Activated T-cell treated with anti-CD3 and anti-CD28 coated beads, Interleukin-2, amount 50 U/mL, for 1 hour (primary cell): ENCODE data around the gene ZNF584.
"Not testable (repeated sequence)": the region's sequence is repeated elsewhere in the genome, so short reads cannot be mapped to it uniquely, and the experiment has no call there.

ENCODE experiments used
- DNase-seq: peaks from one replicate; pipeline ENCODE4 v3.0.0-alpha.2; 2020

ZNF584 gene

DNA sequence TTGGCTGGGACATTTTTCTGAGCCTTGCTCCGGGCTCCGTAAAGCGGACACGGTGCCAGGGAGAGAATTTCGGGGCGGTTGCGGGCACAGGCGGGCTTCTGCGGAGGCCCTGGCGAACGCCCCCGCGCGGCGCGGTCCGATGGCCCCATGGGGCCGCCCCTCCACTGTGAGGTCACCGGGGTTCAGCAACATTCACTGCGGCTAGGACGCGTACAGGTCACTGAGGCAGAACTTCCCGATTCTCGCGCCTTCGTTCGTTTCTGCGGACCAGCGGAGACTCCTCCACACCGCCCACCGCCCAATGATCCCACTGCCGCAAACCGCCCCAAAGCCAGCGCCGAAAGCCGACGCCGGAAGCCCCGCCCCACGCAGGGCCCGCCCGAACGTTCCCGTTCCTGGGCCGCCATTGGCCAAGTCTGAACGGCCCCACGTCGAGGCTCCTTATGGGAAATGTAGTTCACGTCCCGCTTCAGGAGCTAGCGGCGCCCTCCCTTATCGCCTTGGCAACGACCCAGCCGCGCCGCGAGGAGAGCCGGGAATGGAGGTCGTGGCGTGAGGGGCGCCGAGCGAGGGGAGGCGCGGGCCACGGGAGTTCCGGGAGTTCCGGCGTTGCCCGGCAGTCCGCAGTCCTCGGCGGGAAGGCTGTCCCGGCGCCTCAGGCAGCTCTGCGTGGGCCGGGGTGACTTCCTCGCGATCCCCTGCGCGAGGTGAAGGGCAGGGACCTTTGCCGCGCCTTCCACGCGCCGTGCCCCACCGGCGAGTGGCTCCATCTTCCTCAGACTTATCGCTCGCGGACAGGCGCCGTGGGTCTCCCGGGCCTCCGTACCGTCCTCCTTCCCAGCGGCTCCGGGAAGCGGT is at the start of gene ZNF584:
ZNF584 (plus strand) TSS at position 498 of the 858 bp plus-strand sequence. CDS start 499 bp downstream, outside the sequence.
- DNase-seq: peak; percentile 94

DNA sequence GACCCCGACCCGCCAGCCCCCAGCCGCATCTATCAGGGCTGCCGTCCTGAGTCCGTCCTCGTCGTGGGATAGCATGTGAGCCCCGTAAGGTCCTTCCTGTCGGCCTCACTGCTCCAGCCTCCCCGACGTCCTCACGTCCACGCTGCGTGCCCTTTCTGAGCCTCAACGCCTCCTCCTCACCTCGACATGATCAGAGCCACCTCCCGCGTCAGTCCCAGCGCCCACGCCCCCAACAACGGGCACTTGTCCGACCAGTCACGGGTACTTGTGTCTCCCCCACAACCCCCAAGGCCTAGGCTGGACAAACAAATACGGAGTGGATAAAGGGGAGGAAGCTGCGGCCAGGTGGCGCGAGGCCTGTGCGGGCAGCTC is 46.6 kb upstream of the ZNF584 start:
- DNase-seq: no peak

DNA sequence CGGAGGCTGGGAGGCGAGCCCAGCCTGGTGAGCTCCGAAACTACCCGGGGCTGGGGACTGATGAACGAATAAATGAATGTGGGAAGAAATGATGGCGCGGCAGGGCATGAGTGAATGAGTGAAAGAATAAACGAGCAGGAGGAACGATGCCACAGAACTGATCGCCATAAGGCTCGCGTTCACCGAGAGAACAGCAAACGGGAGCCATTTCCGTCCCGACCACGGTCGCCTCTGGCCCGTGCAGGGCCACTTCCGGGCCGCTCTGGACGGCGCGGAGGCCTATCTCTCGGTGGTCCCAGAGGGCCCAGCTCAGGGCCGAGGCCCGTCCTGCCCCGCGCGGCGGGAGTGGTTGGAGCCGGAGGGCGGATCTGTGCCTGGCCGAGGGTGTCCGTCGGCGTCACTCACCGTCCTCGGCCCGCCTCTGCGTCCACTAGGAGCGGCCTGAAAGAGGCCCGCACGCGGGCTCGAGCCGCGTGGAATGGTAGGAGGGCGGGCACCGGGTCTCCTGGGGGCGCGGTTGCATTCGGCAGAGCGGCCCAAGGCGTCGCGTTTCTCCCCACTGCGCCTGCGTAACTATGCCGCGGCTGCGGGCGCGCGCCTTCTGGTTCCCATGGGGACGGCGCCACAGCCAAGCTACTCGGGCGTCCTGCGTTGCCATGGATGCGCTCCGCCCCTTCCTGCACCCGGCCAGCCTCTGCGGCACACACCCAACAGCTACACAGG is 46.0 kb upstream of the ZNF584 start, which contains the start of gene ZNF497:
ZNF497 (minus strand) TSS at position 480 of the 723 bp plus-strand sequence. CDS start 5,116 bp downstream, outside the sequence.
- DNase-seq: peak; percentile 96

DNA sequence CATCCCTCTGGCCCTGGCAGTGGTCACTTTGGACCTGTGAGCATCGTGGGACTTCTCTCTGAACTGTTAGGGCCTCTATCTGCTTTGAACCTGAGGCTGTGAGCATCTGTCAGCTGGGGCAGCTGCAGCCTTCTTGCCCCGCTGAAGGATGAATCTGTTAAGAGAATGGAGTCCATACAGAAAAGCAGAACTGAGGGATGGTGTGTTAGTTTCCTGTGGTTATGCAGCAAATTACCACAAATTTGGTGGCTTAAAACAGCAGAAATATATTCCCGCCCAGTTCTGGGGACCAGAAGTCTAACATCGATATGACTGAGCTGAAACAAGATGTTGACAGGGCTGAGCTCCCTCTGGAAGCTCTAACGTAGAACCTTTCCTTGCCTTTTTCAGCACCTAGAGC is 44.3 kb upstream of the ZNF584 start:
- DNase-seq: no peak

DNA sequence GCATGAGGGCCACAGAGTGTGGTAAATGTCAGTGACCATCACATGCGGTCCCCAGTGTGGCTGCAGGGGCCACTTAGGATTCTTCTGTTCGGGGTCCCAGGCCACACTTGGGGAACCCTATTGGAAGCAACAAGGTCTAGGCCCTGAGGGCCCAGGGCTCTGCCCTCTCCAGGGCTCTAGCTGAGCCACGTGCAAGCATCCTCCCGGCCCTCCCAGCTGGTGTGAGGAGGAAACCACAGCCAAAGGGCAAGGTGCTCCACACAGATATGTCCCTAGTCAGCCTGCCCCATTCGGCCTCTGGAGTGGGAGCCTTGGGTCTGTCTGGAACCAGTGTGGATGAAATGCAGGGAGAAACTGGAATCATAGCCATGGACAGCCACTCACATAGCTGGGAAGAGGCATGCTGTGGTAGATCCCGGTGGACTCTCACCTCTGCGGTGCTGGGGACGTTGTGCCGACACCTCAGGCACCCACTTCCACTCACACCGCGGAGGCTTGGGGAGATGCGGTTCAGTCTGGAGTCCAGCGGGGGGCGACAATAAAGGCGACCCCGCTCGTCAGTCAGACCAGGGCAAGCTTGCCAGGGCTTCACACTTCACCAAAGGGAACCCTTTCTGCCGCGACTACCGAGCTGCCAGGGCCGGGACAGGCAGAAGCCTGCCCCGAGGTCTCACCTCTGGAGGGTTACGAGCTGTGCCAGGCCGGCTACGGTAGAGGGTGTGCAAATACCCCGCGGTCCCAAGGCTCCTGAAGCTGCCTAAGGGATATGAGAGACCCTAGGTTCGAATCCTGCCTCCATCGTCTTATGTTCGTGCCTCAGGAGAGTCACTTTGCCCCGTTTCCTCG is 41.6 kb upstream of the ZNF584 start:
- no peak for DNase-seq

DNA sequence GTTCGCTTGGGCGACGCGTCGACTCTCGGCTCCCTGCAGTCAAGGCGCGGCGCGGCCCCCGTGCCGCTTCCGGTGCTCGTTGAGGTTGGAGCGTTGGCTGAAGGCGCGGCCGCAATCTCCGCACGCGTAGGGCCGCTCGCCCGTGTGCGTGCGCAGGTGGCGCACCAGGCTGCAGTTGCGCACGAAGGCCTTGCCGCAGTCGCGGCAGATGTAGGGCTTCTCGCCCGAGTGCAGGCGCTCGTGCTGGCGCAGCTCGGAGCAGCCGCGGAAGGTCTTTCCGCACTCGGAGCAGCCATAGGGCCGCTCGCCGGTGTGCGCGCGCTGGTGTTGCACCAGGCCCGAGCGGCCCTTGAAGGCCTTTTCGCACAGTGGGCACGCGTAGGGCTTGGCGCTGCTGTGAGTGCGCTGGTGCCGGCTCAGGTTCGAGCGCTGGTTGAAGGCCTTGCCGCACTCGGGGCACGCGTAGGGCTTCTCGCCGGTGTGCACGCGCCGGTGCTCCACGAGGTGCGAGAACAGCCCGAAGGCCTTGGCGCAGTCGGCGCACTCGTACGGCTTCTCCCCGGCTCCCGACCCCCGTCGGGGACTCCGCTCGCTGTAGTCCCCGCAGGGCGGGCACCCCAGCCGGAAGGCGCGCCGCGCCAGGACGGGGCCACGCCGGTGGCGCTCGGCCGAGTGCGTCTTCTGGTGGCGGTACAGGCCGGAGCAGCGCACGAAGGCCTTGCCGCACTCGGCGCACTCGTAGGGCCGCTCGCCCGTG is 40.6 kb upstream of the ZNF584 start:
- no peak for DNase-seq

DNA sequence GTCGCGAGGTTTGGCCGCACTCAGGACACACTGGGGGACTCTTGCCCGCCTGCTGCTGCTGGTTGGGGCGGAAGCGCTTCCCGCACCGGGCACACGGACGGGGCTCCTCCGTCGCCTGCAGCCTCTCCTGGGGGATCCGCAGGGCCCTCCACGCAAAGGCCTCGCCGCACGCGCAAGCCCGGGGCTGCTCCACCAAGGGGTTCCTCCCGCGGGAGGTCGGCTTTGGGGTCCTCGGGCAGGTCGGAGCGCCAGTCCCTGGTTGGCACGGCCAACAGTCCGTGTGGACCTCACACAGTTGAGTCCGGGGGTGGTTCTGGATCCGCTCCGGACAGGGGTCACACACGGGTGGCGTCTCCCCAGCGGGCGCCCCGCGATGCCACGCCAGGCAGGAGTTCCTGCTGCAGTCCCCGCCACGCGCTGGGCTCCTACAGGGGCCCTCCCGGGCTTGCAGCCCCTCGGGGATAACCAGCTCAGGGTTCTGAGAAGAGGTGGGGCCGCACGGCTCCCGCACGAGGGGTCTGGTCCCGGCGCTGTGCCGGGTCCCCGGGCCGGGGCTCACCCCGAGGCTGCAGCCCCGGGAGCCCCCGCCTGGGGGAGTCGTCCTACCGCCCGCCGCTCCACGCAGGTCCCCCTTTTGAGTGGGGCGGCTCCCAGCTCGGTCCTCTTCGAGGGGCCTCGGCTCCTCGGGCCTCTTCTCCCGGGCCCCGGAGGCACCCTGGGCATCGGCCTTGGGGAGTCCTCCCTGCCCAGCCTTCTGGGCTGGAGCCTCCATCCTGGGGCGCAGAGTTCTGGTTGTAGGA is 39.7 kb upstream of the ZNF584 start:
- no peak for DNase-seq

DNA sequence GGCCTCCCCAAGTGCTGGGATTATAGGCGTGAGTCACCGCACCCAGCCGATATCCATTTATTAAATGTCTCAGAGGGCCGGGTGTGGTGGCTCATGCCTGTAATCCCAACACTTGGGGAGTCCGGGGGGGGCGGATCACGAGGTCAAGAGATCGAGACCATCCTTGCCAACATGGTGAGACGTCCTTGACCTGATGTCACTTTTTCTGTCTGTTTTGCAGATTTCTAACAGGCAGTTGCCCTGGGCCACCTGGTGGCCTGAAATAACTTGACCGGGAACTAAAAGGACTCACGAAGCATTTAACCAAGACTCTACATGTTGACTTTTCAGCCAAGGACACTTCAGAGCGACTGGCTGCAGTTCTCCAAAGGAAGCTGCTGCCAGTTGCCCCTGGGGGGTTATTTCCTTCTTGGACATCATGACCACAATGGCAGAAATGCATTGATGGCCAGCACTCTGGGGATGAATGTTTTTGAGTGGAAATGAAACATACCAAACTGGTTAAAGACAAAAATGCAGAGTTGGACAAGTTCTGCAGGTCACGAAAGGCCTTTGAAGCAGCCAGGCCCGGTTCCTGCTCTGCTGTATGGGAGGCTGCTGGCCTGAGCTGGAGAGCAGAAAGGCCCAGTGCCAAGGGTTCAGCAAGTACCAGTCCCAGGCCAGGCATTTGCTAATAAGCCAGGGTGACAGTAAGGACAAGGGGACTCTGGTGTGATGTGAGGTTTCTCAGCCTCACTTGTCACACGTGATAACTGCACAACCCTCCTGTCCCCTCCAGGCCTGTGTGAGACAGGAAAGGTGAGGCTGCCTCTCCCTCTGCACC is 35.9 kb upstream of the ZNF584 start:
- DNase-seq: no peak

DNA sequence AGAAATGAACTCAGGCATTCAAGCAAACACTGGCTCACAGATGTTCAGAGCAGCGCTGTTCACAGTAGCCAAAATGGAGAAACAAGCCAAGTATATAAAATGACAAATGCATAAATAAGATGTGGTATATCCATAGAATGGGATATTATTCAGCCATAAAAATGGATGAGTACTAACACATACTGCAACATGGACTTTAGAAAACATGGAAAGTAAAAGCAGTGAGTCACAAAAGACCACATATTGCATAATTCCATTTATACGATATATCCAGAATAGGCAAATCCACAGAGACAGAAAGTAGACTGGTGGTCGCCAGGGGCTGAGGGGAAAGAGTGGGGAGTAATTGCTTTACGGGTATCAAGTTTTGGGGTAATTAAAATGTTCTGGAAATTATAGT is 34.2 kb upstream of the ZNF584 start:
- no peak for DNase-seq

DNA sequence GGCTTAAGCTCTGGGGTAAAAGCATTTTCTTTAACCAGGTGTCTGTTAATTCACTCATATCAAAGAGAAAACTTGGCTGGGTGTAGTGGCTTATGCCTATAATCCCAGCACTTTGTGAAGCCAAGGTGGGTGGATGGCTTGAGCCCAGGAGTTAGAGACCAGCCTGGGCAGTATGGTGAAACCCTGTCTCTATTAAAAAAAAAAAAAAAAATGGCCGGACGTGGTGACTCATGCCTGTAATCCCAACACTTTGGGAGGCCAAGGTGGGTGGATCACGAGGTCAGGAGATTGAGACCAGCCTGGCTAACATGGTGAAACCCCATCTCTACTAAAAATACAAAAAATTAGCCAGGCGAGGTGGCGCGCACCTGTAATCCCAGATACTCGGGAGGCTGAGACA is 31.7 kb upstream of the ZNF584 start:
- DNase-seq: not testable (repeated sequence)

DNA sequence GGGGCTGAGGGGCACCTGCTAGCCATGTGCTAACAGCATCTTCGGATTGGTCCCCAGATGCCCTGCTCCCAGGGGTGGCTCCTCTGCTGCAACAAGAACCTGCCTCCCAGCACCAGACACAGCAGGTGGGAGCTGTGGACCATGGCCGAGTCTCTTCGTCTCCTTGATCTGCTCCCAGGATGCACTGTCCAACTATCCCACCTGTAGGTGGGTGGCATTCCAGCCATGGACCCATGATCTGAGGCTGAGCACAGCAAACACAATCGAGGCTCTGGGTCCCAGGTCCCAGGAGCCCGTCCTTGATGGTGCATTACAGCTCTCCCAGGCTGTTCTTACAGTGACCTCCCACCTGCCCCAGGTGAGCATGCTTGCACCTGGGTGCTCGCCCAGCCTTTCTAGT is 29.2 kb upstream of the ZNF584 start:
- no peak for DNase-seq

DNA sequence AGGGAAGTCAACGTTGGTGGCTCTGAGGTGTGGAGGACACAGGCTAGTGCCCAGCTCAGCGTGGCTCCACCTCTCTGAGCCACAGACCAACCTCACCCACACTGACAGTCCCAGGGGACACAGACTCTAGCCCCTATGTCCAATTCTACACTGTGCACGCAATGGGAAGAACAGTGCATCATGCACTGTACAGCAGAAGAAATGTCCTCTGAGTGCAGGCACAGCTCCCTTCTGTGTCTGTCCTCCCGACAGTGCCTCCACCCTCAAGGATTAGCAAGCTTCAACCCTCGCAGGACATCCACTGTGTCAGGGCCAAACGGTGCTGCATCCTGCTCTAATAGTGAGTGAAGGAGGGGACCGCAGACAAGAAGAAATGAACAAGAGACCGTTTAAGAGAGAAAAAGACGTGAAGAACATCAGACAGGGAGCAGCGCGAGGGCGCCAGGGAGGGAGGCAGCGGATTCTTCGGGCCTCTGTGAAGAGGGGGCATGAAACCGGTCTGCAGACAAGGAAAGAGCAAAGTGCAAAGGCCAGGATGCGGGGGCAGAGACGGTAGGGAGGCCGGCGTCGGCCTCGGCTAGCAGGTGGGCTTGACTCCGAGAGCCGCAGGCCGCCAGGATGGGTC is 28.3 kb upstream of the ZNF584 start:
- no peak for DNase-seq

DNA sequence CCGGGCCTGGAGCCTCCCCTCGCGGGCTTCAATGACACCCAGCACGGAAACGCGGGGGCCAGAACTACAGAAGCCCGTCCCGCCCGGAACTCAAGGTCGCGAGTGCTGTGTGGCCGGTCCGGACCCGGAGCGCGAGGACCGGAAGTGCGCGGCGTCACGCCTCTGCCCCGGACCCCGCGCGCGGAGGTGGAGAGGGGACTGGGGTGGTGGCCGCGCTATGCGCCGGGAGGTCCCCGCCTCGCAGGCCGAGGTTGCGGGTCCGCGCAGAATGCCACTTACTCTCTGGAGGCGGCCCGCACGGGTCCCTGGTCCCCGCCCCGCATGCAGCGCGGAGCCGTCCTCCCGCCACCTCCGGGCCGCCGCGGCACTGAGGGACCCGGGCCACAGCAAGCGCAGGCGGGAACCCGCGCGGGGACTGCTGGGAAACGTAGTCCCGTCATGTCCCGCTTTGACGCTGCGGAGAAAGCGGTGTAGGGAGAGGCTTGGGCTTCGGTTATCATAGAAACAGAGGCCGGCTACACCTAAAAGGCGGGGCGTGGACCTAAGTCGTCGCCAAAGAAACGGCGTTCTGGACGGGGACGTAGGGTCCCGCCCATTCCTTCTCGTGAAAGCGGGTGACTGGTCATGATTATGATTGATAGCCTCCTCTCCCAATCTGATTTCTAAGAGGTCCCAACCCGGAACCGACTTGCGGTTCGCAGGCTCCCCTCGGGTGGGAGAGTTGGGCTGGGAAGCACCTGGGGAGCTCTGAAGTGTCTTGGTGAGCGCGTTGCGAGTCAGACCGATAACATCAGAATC is 27.6 kb upstream of the ZNF584 start, which contains the start of gene ZNF837:
ZNF837 (minus strand) TSS at position 369 of the 798 bp plus-strand sequence. CDS start 11,698 bp downstream, outside the sequence.
- peak; percentile 97 for DNase-seq

DNA sequence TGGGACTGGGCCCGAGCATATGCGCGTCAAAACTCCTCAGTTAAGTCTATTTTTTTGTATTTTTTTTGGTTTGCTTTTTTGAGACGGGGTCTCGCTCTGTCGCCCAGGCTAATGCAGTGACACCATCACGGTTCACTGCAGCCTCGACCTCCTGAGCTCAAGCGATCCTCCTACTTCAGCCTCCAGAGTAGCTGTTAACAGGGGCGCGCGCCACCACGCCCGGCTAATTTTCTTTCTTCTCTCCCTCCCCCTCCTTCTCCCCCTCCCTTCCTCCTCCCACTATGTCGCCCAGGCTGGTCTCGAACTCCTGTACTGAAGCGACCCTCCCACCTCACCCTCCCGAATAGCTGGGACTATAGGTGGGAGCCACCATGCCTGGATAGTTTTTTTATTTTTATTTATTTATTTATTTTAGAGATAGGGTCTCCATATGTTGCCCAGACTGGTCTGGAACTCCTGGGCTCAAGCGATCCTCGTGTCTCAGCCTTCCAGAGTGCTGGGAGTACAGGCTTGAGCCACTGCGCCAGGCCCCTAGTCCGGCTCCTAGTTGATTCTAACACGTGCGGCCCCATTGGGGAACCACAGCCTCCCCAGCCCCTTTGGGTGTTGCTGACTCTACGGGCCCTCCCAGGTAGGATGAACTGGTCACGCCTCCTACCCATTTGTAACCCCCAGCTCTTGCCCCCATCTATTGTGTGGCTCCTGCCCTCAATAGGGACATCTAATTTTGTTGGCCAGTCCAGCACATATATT is 26.8 kb upstream of the ZNF584 start:
- no peak for DNase-seq

DNA sequence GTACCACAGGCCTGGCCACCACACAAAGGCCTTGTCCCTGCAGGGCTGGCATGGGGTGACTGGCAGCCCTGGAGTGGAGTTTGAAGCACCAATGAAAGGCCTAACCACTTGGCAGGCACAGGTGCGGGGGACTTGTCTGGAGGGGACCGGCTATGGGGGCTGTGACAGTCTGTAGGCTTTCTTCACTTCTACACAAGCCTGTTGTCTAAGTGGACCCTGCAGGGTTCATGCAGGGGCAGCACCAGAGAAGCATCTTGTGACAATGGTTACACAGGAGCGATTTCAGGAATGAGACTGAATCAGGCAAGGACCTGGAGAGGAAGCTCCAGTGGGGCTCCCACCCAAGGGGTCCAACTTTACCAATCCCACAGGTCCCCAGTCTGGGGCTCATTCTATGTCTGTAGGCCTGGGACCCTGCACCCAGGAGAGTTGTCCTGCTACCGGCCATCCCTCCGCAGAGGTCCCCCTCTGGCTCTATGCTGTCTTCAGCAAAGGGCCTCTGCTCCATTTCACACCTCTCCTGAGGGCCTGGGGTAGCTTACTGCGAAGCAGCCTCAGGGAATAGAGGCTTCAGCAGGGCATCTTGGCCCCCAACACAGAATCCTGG is 25.3 kb upstream of the ZNF584 start:
- DNase-seq: no peak

DNA sequence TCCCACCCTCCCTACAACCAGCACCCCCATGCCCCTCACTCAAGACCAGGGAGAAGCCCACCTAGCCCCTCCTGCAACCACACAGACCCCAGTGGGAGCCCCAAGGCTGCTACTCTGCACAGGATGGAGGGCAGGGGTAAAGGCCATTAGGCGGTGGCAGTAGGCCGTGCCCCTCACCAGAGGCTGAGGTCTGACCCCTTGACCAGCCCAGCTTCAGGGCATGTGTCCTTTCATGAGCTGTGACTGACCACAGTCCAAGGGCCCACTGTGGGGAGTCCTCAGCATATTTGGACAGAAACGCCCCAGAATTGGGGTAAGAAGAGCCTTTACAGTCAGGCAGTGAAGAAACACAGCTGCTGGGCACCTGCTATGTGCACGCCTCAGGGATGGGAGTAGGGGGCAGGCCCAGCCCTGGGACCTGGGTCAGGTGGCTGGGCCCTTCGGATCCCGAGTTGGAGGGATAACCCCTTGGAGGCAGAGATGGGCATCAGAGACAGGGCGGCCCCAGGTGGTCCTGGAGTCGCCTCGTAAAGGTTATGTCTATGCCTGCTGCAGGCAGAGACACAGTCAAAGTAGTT is 23.0 kb upstream of the ZNF584 start:
- no peak for DNase-seq

DNA sequence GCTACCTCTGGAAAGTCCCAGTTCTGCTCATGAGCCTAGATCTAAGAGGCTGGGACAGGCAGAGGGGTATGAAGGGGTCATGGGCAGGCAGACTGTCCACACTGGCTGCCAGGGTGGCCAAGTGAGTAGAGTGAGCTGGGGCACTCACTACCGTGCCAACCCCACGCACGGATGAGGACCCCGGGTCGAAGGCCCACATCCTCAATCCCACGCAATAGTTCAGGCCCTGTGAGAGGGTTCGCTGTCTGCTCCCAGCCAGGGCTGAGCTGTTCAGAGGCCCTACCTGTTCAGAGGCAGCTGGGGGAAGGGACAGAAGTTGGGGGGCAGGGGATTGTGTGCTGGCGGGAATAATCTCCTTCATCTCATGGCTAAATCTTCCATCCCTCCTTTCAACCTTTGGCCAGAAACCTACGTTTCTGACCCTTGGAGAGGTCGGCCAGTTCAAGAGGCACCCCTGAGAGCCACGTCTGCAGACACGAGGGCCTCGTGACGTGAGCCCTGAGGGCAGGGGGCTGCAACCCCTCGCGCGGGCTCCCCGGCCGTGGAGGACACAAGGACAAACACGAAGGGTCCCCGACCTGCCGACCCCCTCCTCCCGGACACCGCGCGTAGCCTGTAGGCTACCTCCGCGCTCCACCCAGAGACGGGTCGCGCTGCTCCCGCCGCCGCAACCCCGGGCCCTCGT is 22.4 kb upstream of the ZNF584 start:
- DNase-seq: no peak
